Renal cortex interstitium (tissue), 11 donors: ENCODE measurements around the gene UACA. TPM values are rescaled to one million over a fixed set of nuclear protein-coding genes. Genes with fewer than 3 reads are reported as not detected.
"Not testable (repeated sequence)": the region's sequence is repeated elsewhere in the genome, so short reads cannot be mapped to it uniquely, and the experiment has no call there.

Experiments
- DNase-seq, 11 donors: peaks; one replicate each; pipeline ENCODE4 v3.0.0-alpha.2; 2013; ENCODE audit warnings: low read depth in 9 of 11, low spot score in 4 of 11; ENCODE audit errors: extremely low read depth in 1 of 11
- polyA plus RNA-seq, 3 donors: library from polyadenylated mRNA; unstranded; fragments of 120-200 nt; gene quantifications; one replicate each; pipeline ENCODE4 v1.2.1, GENCODE V29; 2013; ENCODE audit not compliant: insufficient read length in 3 of 3

The UACA gene
- polyA plus RNA-seq, 3 donors = 84.0 to 131 (median 115) TPM

- no peak for DNase-seq
Observed at GRCh38 chr15:70617911-70618287, 145.5 kb downstream of the UACA start.

DNA sequence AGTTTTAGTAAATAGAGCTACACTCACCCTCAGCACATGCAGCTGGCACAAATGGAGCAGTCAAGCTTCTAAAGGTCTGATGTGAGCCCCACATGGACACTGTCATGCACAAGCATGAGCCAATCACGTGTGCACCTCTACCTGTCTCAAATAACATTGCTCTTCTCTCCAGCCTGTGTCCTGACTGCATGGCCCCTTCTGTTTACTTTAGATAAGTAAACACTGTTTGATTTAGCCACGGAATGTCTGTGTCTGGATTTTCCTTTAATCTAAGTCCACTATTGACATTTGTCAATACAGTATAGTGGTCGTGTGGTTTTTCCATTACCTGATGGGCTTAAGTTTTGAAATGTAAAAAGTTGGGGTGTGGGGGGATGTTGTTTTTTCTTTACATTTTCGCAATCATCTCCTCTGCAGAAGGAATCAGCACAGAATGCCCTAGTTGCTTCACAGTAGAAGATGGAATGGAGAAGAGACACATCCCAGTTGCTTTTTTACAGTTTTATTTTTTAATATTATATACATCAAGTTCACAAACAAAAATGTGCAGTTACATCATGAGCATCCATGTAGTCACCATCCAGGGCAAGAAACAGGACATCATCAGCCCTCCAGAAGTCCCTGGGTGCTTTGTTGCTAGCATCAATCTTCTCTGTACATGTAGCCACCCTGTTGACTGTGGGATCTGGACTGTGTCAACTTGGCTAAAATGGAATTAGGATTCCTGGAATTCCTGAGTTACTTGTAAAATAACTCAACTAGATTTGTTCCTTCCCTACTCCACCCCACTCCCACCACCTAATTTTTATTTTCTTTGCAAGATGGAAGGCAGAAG is 146.1 kb downstream of the UACA start:
- peak in 1 of 11 donors; percentile 16 for DNase-seq

- DNase-seq = not testable (repeated sequence)
Observed at GRCh38 chr15:70616311-70616756, 147.0 kb downstream of the UACA start.

- DNase-seq = no peak
Observed at GRCh38 chr15:70615435-70616310, 147.7 kb downstream of the UACA start.

GRCh38 chr15:70614221-70614620 is 149.1 kb downstream of the UACA start:
- DNase-seq = no peak

GRCh38 chr15:70613271-70613670 is 150.1 kb downstream of the UACA start:
- DNase-seq = no peak

DNA sequence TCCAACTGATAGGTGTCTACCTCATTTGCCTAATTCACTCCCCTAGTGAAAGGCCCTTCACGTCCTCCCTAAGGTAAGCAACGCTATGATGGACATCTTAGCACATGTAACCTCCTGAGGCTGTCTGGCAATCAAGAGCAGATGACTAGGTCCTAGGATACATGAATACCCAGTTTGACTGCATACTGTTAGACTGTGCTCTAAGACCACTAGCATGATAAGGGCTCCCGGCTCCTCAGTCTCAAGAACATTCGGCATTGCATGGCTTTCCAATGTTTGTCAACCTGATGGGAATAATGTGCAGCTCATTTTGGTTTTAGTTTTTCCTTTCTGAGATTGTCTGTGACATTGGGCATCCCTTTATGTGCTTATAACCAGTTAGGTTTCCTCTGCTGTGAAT is 152.1 kb downstream of the UACA start:
- DNase-seq = no peak

GRCh38 chr15:70610541-70610940 is 152.8 kb downstream of the UACA start:
- DNase-seq = no peak

DNA sequence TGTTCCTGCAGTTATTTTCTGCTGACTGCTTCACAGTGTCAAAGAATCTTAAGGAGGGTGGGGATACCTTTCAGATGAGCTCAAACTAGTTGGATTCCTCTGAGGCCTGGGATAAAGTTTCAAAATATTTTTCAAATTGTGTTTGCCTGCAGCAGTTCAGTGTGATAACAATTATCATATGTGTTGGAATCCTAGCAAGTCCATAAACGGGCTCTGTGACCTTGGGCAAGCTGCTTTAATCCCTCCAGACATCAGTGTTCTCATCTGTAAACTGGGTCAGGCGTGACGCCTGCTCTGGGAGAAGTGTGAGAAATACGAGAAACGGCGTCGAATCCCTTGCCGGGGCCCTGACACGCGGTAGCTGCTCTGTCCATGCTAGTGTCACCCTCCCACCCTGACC is 153.5 kb downstream of the UACA start:
- no peak for DNase-seq

GRCh38 chr15:70608144-70608543 is 155.2 kb downstream of the UACA start:
- DNase-seq = peak in 7 of 11 donors; percentile 36 to 67 (median 50)

DNA sequence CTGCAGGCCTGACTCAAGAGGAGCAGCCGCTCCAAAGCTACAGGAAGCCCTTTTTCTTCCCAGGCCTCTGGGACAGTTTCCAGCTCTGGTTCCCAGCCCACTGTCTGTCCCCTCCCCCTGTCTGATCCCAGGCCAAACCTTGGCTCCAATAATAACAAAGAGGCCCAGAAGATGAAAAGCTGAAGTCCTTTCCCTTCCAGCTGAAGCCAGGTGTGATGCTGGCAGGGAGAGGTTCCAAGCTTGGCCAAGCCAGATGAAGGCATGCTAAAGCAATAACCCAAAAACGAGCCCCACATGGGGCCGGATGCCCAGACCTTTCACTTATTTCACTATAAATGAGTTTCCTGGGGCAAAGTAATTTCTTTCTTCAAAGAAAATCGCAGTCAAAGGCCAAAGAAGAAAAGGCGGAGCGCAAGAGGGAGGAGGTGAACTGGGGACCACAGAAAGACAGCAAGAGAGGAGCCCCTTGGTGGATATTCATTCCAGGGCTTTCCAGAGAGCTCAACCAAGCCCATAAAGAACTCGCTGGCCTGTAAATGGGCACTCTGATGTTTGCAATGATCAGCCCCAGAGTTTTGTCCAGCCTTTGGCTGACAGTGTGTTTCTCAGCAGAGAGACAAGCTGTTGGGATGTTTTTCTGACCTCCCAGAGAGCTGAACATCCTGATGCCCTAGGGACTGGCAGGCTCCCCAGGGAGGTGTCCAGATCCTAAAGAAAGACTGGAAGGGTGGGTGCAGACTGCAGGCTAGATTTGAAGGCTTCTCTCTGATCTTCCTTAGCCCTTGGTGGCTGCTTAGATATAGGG is 157.6 kb downstream of the UACA start:
- DNase-seq = peak in 10 of 11 donors; percentile 36 to 79 (median 64)

GRCh38 chr15:70604666-70605315 is 158.6 kb downstream of the UACA start:
- no peak for DNase-seq

Other genes starting within 250 kb of the UACA start
- 10 to 100 TPM; 12.8 to 16.0 (median 13.8) TPM for gene LARP6, start 90.6 kb upstream of the UACA start, polyA plus RNA-seq
- 10 to 100 TPM in 1 of 3 donors, 1 to 10 TPM in 2; 6.6 to 10.4 (median 7.9) TPM for gene THAP10, start 128.9 kb upstream of the UACA start, polyA plus RNA-seq
- gene LRRC49, start 129.3 kb upstream of the UACA start, polyA plus RNA-seq = 10 to 100 TPM; 14.9 to 23.4 (median 21.4) TPM